Hippocampal formation (tissue), 2 donors: Measurements from ENCODE around the gene IL1RL1.

ENCODE experiments used
- DNase-seq, 2 donors: peaks; one replicate each; lab custom pipeline; 2025; lab: John Stamatoyannopoulos, UW

IL1RL1 gene

DNA sequence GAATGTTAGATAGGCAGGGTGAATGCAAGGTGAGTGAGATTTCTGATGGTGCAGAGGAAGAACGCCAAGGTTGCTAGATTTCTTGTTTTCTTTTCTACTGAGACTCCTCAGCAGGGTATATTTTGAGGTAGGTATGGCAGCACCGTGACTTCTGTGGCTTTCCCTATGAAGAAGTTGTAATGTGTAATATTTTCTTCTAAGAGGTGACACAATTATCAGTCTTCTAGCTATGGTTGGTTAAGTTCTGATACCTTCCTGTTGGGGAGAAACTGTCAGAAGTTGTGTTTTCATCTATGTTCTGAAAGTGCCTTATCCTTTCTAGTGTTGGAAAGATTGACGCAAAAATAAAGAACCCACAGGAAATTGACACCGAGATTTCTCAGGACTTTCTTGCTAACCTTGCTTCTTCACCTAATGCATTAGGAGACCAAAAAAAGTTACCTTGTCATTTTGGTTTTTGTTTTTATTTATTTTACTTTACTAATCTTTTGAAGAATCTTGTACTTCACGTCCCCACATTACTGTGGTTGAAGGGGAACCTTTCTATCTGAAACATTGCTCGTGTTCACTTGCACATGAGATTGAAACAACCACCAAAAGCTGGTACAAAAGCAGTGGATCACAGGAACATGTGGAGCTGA is 56.1 kb downstream of the IL1RL1 start:
- DNase-seq = no peak

- no peak for DNase-seq
Measured at GRCh38 chr2:102368461-102369109, 57.2 kb downstream of the IL1RL1 start.

GRCh38 chr2:102369866-102370265 is 58.5 kb downstream of the IL1RL1 start:
- no peak for DNase-seq

DNA sequence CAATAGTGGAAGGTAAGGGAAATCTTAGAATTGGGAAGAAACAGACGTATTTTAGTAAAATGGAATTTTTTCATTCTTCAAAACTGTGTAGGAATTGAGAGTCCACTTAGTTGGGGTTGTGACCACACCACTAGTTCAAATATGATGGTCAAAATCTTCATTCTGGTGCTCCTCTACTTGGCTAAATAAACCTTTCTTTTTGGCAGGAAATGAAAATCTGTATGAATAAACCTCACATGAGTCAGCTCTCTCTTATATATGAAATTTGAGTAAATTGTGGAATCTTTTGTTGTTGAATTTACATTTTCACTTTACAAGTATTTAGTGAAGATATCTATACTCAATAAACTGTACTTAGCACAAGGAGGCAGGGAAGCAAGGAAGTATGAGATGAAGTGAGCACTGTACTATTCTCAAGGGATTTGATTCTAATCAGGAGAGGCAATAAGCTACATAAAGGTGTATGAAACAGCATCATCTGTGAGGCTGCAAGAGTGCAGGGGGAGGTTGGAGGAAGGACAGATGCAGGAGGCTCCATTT is 64.8 kb downstream of the IL1RL1 start:
- DNase-seq = no peak

DNA sequence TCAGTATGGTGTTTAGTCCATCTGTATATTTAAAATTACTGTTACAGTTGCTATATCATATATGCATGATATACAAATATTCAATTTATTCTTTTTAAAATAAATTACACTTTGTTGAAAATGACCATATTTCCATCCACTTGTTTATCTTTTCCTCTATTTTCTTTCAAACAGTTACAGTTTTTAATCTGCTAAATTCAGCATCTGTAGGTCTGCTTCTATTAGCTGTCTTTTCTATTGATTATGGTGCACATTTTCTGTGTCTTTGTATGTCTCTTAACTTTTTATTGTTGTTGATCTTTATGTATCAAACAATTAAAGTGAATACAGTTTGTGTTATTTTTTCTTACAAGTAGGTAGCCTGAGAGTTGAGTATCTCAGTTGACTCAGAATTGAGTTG is 72.4 kb downstream of the IL1RL1 start:
- no peak for DNase-seq

- no peak for DNase-seq
Measured at GRCh38 chr2:102385522-102385921, 74.2 kb downstream of the IL1RL1 start.

DNA sequence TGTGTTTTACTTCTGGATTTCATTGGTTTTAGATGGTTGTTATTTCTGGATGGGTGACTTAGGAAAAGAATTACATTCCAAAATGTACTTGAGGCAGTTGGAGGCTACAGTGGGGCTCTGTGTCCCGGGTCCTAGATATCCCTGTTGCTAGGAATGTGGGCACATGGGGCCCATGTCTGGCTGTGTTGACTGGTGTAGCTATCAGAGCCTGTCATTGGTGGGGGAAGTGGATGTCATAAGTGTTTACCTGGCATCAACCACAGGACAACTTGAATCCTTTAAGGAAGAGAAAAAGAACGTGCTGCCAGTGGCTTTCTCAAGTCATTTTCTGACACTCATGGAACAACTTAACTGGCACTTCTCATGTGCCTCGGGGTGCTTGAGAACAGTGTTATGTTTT is 74.6 kb downstream of the IL1RL1 start:
- DNase-seq = no peak

GRCh38 chr2:102386867-102387541 is 75.6 kb downstream of the IL1RL1 start:
- DNase-seq = no peak

- no peak for DNase-seq
Measured at GRCh38 chr2:102387763-102388546, 76.6 kb downstream of the IL1RL1 start.

GRCh38 chr2:102391565-102391964 is 80.2 kb downstream of the IL1RL1 start:
- DNase-seq = no peak

- DNase-seq = no peak
Measured at GRCh38 chr2:102392096-102392495, 80.7 kb downstream of the IL1RL1 start.

DNA sequence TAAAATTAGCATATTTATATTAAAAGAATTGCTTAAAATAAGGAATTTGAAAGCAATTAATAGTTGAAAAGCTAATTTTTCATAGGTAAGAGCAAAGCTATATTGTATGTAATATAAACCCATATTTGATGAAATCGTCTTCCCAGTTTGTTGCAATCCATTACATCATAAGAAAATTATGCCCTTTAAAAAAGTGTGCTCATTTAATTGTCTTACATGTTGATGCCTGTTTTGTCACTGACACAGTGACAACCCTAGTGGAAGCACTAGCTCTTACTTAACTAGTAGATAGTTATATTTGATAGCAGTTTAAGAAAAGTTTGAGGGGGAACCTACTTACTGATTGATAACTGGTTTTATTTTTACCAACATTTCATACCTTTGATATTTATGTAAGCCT is 81.6 kb downstream of the IL1RL1 start:
- no peak for DNase-seq

DNA sequence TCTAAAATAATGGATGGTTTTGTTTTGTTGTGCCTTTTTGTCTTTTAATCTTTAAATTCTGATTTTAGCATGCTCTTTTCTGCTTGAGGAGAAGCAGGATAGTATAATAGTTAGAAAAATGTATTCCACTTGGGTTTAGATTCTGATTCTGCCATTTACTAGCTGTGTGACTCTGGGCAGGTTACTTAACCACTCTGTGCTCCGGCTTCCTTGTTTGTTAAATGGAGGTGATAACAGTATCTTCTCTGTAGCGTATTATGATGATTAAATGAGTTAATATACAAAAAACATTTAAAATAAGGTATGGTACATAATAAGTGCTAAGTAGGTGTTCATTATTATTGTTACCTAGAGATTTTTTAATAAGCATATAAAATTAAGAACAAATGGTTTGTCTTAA is 84.6 kb downstream of the IL1RL1 start:
- no peak for DNase-seq

DNA sequence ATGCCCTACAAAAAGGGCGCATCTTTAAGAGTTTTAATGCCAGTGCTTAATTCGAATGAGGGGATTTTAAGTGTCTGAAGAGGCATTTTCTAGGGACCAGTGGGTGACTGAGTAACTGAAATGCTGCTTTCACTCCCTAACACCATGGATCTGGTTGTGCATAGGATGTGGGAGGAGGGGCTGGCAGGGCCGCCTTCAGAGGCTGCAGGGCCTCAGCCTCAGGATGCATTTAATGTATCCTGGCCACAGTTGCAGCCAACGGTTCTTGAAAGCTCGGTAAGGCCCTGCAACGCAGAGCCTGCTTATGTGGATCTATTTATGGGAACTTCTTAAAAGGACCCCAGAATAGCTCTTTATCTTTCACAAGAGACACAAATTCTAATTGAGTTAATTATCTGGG is 85.8 kb downstream of the IL1RL1 start:
- DNase-seq = no peak

DNA sequence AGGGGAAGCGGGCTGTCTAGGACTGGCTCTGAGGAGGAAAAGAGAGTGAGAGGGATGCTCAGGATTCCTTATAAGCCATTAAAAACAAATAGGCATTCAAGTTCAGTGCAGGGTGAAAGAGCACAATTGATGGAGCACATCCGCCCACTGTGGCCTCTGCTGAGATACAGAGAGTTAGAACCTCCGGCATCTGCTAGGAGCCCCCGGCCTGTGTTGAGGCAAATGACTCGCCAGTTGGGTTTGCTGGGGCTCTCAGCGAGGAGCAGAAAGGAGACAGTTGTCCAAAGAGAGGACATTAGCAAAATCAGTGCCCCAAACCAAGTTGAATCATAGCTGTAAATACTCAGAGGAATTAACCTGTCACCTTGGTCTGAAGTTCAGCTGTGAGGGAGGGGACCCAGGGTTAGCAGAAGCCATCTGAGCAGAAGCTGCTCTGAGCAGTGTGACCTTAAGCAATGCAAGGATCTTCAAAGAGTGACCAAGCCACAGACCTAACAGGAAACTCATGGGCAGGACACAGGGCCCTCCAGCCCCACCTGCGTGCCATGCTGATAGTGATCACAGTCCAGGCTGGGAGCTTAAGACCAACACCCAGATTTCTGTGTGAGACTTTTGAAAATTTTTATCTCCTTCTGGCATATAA is 88.3 kb downstream of the IL1RL1 start:
- no peak for DNase-seq

GRCh38 chr2:102401456-102401855 is 90.1 kb downstream of the IL1RL1 start:
- DNase-seq = no peak
